HG03039 (cell line): ENCODE data around the gene LKAAEAR1.

Source experiments
- ATAC-seq: cut with Tn5 transposase; IDR thresholded peaks from one replicate; pipeline ENCODE4 v1.9.1; 2021; ENCODE audit warnings: mild to moderate bottlenecking, moderate library complexity; ENCODE audit not compliant: unreplicated experiment

Gene LKAAEAR1

DNA sequence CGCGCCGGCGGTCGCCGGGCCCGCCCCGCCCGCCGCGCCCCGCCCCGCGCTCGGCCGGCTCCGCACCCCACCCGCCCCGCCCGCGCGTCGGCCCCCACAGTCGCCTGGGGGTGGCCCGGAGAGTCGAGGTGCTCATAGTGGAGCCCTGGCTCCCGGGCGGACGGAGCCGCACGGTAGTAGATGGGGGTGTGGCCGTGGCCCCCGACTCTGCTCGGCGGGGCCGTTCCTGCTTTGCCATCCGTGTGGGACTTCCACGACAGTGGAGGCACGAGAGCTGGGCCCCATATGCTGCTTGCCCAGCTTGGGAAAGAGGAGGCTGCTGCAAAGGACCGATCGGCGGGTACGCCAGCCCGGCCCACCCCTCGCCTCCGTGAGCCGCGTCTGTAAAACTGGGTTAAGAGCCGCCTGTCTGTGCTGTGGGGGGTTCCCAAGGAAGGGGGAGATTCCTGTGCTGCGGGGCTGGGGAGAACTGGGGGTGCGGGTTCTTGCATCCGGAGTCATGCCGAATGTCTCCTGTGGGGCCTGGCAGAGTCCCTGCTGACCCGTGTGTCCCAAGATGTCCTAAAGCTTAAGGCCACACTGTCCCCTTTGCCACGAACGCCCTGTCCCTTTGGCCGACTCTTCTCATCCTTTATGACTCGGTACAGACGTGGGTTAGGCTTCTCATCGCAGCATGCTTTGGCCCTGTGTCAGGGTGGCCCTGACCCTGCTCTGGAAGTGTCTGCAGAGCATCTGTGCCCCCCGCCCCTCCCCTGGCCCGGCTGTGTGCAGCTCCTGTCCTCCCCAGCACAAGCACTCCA, 4.0 kb downstream of the LKAAEAR1 start, which contains the start of gene OPRL1:
Gene OPRL1 (plus strand): TSS at position 70 of the 800 bp plus-strand sequence. CDS start 12,639 bp downstream, outside the sequence.
- peak; percentile 36 for ATAC-seq

DNA sequence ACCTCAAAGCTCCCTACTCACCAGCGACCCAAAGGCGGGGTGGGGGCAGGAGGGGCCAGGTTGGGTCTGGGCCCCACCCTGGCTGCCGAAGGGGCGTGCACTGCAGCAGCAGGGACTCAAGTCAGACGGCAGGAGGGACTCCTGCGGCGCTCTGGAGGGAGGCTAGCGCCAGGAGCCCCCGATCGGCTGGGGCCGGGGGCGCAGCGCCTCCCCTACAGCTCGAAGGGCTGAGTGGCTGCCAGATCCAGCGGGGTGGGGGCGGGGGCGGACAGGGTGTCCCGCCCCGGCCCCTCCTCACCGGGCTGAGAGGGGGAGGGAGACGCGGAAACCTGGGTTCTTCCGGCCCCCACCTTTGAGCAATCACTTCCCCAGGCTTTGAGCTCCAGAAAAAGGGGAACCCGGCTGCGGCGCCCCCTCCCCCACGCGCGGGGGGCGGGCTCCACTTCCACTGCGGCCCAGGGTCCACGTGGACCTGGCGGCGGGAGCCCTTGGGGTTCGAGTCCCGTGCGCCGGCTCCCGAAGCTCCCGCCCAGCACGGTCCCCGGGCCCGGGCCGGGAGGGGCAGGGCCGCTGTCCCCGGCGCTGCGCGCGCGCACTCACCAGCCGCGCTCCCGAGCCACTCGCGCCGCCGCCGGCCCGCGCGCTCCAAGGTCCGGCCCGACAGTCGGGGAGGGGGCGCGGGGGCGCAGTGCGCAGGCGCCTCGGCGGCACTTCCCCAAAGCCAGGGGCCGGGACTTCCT, 4.8 kb downstream of the LKAAEAR1 start, which contains the start of gene RGS19:
Gene RGS19 (minus strand): TSS at position 246 of the 740 bp plus-strand sequence. CDS start 2,632 bp downstream, outside the sequence.
- ATAC-seq, result peak; percentile 37

DNA sequence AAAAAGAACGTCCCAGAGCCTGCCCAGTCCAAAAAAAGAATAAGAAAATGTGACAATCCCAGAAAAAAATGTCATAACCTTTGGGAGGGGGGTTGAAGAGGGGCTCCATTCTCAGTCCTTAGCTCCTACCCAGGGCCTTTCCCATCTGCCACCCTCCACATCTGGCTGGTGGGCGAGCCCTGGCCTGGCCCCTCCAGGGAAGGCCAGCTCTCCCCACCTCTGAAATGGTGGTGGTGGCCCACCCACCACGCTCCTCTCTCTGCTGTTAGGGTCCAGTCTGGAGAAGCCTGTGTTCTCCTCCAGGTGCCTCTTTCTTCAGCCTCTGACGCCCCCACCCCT, 5.3 kb downstream of the LKAAEAR1 start:
- no peak for ATAC-seq

DNA sequence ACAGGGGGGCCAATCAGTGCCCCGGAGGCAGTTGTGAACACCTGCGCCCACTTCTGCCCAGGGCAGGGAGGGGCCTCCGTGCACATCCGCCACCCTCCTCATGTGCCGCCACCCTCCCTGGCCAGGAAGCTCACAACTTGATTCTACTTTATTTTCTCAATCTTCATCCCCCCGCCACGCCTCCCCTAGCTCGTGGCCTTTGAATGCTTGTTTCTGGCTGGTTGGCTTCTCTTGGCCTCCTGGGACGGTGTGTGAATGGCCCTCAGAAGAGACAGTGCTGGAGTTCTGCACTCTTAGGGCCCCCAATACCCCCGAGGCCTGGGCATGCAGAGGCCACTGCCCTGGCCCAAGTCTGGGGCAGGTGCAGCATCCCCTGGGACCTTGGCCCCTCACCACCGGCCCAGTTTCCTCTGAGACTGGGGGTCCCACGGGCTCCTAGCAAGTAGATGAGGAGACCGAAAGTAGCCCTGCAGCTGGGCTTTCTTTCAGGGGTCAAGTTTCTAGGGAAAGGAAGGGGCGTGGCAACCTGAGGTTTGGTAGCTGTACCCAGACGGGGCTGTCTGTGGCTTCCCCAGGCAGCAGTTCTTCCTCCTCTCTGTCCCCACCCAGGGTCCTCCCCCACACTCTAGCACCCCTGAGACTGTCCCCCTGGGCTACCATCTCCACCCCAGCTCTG, 6.2 kb downstream of the LKAAEAR1 start:
- no peak for ATAC-seq

DNA sequence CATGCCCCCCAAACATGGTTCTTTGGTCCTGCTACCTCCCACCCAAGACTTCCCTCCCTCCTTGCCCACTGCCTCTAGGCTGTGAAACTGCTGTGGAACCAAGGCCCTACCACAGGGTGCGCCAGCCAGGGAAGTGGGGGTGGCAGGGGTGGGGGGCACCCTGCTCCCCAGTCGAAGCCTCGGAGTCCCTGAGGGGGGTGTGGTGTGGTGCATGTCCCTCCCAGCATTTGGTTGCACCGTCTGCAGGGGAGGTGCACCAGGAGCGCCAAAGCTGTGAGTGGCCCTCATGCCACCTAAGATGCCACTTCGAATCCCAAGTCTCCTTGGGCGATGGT, 6.7 kb downstream of the LKAAEAR1 start:
- no peak for ATAC-seq

DNA sequence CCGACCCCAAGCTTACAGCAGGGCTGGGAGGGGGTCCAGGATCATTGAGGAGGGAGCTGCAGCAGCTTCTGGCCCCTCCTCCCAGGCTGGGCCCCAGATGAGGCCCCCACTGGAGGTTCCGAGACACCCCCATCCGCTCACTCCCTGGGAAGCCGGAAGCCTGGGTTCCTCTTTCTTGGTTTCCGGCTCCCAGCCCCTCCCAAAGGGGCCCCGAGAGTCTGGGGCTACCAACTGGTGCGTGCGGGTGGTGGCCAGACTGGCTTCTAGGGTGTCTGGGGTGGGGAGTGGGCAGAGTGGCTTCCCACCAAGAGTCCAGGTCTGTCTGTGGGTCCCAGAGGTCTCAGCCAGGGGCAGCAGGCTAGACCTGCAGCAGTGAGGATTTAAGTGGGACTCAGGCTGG, 7.1 kb downstream of the LKAAEAR1 start:
- no peak for ATAC-seq

DNA sequence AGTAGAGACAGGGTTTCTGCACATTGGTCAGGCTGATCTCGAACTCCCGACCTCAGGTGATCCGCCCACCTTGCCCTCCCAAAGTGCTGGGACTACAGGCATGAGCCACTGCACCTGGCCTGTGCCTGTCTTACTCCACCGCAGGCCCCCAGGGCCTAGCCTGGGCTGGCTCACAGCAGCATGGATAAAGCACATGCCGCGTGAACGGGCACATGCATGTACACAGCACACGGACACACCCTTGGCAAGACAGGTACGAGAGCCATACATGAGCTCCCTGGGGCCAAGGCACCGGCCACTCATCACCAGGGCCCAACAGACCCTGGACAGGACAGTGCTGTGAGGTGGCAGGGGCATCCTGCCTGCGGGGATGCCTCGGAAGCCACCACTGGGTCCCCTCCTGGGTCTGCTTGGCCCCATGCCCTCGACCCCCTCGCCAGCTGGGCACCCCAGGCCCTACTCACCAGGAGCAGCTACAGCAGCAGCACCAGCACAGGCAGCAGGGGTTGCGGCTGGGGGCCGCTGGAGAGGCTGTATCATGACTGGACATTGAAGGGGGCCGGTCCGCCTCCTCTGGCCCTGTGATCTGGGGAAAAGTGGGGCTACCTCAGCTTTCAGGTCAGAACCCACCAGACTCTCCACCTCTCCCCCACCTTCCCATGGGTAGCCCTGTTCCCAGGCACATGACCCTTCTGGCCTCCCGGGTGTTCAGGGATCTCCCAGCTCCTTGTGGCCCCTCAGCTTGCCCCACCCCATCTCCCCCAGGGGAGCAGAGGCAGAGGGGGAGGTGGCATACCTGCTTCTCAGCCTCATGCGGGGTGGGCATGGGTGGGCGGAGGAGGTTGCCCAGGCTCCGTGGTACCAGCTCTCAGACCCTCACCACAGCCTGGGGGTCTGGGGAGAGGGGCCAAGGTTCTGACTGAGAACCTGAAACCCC, 7.9 kb downstream of the LKAAEAR1 start:
- no peak for ATAC-seq

DNA sequence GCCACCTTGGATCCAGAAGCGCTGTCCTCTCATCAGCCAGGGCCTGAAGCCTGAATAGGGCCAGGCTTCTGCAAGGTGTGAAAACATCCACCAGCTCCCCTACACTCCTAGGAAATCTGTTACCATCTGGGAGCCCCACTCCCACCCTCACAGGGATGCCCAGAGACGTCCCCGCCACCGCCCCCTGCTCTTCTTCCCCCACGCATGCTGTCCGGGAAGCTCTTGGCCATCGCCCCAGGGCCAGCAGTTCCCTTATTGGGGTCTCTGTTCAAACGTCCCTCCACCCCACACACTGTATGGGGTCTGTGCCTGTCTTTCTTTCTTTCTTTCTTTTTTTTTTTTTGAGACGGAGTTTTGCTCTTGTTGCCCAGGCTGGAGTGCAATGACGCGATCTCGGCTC, 8.6 kb downstream of the LKAAEAR1 start:
- no peak for ATAC-seq

DNA sequence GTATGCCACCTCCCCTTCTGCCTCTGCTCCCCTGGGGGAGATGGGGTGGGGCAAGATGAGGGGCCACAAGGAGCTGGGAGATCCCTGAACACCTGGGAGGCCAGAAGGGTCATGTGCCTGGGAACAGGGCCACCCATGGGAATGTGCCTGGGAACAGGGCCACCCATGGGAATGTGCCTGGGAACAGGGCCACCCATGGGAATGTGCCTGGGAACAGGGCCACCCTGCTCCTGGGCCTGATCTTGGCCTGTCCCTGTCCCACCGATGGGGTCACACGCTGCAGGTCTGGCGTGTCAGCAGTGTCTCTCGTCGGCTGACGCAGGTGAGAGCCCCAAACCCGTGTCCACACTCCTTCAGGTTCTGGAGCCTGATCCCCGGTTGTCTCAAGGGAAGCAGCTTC, 9.2 kb downstream of the LKAAEAR1 start:
- ATAC-seq, result no peak

DNA sequence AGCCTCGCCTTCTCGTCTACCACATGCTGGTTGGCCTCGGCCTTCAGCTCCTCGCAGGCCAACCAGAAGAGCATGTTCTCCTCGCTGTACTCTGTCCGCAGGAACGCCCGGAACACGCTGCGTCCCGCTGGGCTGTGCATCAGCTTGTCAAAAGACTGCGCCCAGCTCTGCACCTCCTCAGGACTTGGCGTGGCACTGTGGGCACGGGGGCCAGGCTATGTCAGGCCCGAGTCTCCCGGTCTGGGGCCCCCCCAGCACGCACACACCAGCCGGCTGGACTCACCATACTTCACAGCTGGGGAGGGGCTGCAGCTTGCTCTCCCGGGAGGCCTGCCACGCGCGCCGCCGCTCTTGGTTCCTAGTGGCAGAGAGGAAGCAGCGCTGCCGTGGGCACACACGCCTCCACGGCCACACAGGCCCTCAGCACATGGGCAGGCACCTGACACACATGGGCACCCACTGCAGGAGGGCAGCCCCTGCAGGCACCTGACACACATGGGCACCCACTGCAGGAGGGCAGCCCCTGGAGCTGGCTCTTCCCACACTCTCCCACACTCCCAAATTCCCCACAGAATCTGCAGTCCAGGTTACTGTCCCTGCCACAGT, 9.9 kb downstream of the LKAAEAR1 start:
- no peak for ATAC-seq

DNA sequence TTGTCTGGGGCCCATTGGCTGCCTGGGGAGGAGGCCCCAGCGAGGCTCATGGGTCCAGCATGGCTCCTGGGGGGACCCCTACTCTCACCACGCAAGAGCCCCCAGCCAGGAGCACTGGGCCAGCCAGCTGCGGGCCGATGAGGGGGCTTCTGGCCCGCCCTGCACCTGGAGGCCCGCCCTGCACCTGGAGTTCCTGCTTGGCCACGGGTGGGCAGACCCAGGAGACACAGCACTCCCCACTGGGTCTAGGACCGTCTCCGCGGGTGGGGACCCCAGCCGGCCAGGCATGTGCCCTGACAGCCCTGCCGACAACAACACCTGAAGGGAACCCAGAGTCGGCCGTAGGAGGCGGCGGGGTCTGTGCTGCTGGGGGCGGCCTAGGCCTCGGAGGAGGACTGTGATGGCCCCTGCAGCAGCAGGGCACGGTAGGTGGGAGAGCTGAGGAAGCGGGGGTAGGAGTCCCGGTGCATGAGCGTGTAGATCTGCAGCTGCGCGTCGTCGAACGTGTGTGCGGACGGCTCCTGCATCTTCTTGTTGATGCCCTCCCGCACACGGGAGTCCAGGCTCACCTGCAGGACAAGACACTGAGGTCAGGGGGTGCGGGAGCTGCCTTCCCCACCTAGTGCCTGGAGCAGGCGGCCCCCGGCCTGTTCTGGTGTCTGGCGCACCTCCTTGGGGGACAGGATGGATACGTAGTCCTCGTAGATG, 10.6 kb downstream of the LKAAEAR1 start:
- no peak for ATAC-seq

DNA sequence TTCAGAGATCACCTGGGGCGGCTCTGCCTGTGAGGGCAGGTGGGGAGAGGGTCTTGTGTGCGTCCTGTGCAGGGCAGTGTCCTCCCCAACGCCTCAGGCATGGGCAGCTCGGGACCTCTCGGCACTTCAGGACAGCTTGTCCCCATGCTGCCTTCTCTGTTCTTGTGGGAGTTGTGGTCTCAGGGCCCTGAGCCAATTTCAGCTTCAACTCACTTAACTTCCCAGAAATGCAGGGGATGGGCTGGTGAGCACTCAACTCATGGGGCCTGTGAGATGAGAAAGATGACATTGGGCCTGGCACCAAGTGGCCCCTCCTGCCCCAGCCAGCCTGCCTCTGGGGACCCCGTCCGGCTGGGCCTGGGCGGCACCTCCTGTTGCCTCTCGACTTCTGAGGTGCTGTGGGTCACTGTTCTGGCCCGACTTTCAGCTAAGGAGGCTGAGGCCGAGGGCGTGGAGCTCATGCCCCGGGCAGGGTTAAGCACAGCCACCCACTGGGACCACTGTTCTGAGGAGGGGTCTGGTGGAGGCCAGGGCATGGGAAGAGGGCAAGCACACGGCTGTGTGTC, 11.6 kb downstream of the LKAAEAR1 start:
- no peak for ATAC-seq

DNA sequence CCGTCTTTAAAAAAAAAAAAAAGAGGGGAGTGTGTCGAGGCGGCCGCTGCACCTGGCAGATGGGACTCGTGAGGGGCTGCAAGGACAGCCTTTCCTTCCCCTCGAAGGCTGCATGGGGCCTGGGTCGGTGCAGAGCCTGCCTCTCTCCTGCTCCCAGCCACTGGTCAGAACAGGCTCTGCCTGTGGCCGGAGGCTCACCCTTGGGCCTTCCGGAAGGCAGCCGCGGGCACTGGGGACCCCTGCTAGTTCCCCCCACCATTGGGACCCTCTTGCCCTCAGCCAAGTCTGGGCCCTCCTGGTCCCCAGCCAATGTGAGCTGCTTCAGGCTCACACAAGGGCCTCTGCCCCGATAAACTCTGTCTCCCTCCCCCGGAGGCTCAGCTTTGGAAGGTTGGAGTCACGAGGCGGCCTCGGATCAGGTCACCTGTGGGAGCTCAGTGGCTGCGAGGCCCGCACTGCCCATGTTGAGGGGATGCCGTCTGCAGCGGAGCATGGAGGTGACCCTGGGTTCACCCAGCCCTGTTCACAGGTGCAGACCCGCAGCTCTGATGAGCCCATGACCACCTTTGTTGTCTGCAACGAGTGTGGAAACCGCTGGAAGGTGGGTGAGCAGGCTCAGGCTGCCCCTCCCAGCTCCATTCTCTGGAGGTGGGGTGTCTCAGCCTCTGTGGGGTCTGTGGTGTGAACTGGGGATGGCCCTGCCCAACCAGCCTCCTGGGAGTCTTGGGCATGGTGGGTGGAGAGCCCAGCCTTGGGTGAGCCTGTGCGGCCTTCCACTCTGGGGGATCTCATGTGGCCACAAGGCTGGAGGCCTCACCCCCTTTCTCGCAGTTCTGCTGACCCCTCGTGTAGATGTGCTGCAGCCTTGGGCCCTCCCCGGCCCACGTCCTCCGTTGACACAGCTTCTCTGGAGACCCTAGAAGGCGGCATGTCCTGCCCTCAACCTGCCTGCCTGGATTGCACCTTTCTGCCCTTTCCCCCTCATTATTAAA, 12.6 kb downstream of the LKAAEAR1 start:
- no peak for ATAC-seq

DNA sequence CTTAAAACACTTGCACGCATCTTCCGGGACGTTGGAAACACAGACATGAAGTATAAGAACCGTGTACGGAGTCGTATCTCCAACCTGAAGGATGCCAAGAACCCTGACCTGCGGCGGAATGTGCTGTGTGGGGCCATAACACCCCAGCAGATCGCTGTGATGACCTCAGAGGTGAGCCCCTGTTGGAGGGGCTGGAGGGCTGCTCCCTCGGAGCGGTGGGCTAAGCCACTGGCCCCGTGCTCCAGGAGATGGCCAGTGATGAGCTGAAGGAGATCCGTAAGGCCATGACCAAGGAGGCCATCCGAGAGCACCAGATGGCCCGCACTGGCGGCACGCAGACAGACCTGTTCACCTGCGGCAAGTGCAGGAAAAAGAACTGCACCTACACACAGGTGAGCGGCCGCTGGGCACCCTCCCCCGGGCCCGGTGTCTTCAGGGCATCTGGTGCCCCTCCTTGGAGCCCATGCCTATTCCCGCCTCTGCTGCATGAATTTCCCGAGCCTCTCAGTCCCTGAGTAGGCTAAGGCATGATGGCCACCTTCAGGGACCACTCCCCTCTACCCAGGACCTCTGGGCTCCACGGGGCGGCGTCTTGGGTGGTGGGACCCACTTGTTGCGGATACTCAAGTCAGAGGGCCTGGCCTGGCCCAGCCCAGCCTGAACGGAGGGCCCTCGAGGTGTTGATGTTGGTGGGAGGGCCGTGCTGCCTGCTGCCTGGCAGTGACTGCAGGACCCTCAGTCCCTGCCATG, 13.8 kb downstream of the LKAAEAR1 start:
- ATAC-seq, result no peak

DNA sequence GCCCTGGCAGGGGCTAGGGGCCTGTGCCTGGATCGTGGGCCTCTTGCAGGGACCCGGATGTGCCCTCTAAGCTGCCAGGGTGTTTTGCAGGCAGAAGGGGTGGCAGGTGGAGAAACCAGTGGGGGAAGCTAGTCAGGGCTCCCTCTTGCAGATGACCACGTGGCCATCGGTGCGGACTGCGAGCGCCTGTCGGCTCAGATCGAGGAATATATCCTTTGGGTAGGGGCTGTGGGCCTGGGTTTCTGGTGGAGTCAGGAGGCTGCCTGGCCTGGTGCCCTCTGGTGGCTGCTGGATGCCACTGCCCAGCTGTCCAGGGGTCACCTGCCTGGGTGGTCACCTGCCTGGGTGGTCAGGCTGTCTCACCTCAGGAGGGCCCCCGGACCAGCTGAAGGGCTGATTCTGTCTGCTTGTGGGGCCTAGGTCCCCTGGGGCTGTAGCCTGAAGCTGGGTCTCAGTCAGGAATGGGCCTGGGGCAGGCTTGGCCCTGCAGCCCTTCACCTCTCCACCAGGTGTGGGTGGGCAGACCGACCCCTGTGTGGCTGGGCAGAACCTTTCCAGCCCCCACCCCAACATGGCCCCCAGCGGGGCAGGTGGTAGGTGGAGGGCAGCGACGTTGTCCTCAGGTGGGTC, 14.5 kb downstream of the LKAAEAR1 start:
- no peak for ATAC-seq

DNA sequence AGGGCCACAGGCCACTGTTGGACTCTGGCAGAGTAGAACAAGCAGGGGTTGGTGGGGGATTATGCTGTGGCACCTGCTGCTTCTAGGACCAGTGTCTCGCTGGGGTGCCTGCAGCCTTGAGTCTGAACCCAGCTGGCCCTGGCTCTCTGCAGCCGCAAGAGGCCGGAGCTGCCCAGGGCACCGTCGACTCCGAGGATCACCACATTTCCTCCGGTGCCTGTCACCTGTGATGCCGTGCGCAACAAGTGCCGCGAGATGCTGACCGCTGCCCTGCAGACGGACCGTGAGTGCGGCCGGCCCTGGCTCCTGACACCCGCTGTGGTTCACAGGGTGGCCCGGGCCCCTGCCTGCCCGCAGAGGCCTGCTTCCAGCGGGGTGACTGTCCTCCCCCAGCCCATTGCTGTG, 15.0 kb downstream of the LKAAEAR1 start:
- ATAC-seq, result no peak
